ENCODE data around the gene APOBEC3H. TPM values are rescaled to one million over a fixed set of nuclear protein-coding genes. Genes with fewer than 3 reads are reported as not detected.

The APOBEC3H gene
- total and polyA plus RNA-seq, 2 donors (not counting 3 experiments of a cell fraction or from before 2014, with no cell fraction given) = not detected

DNA sequence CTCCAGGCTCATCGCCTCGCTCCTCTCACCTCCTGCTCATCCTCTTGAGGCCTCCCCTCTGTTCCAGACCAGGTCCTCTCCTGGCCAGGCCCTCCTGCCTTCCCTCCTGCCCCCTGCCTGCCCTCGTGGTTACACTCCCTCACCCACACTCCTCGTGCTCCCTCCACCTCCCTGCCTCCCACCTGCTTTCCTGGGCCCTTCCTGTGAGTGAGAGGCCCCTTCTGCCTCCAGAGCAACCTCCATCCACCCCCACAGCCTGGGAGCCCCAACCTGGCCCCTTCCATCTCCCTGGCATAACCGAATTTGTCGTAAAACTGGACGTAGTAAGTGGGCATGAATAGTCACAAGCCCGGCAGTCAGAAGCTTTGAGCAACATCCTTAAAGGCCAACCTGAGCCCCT is 15.4 kb upstream of the APOBEC3H start:
- ChIA-PET CTCF (interaction anchor here (1.9 kb wide), 1 partner anchor 313 kb away, joined by 4 read pairs; no protein-coding TSS in a partner anchor), POLR2A (no interaction called here)
- BruUV-seq (replicated peaks) = no TSS peak
- dilution Hi-C loops (cut with MboI; ENCODE audit: extremely low pct_ligation_motif_present, low sequenced_read_pairs) = no loop called here
- H3K9me3 ChIP-seq (replicated peaks; ENCODE audit: control insufficient read depth, insufficient read depth, low read length) = no peaks in the 10 kb centered on the region
- intact Hi-C loops (cut with micrococcal nuclease) = no loop called here
- no peak overlapping the region for H3K9ac ChIP-seq (replicated peaks; ENCODE audit: extremely low read depth, insufficient read depth, low read length)
- H4K20me1 ChIP-seq (replicated peaks; ENCODE audit: control insufficient read depth, extremely low read depth, insufficient read depth, low read length) = no peaks in the 10 kb centered on the region
- no peak overlapping the region for H2AFZ ChIP-seq (ENCODE audit: low read depth, low read length)
- no peaks in the 10 kb centered on the region for H3K36me3 ChIP-seq (ENCODE audit: control insufficient read depth in 2 of 2, extremely low read depth in 1 of 2, insufficient read depth in 2 of 2, low read length in 2 of 2)
- H3K27ac ChIP-seq (ENCODE audit: insufficient read depth, low read depth, low read length) = no peak overlapping the region
- FAIRE-seq (no peak), DNase-seq (ENCODE audit: low read depth, low spot score) (no peak)
- H3K79me2 ChIP-seq (ENCODE audit: control insufficient read depth, insufficient read depth, low read length) = no peaks in the 10 kb centered on the region
- no peaks in the 10 kb centered on the region for H3K9me1 ChIP-seq (replicated peaks; ENCODE audit: control insufficient read depth, extremely low read depth, insufficient read depth, low read length)
- no peaks in the 10 kb centered on the region for H3K27me3 ChIP-seq (ENCODE audit: control insufficient read depth in 2 of 2, insufficient read depth in 2 of 2, low read length in 2 of 2)
- H3K4me1 ChIP-seq (ENCODE audit: control insufficient read depth, extremely low read depth, insufficient read depth, low read length) = no peaks in the 10 kb centered on the region
- no peak overlapping the region for H3K4me3 ChIP-seq (replicated peaks in 1 of 3; ENCODE audit: insufficient read depth in 1 of 3, low read depth in 1 of 3, low read length in 3 of 3)
- TF ChIP-seq JUN (IDR thresholded peaks at IDR 0.05; ENCODE audit: borderline replicate concordance, insufficient read depth, insufficient read length, low read depth) (no peak), EZH2 (IDR thresholded peaks at IDR 0.05; ENCODE audit: borderline replicate concordance, low read depth, low read length, severe bottlenecking) (no peak), FOS (IDR thresholded peaks at IDR 0.05; ENCODE audit: borderline replicate concordance, insufficient read depth, low read length) (no peak), CTCF (IDR thresholded peaks at IDR 0.05; ENCODE audit: extremely low read depth in 1 of 2, insufficient read depth in 1 of 2, low read depth in 1 of 2, low read length in 2 of 2) (no peak), GATA2 (IDR thresholded peaks at IDR 0.05; ENCODE audit: insufficient read depth, insufficient read length, low read depth, low read length) (no peak), MYC (IDR thresholded peaks at IDR 0.05; ENCODE audit: low read depth, low read length) (no peak), POLR2A (IDR thresholded peaks at IDR 0.05; ENCODE audit: low read depth, low read length) (no peak), POLR2AphosphoS5 (IDR thresholded peaks at IDR 0.05; ENCODE audit: insufficient read depth, low read depth, low read length) (no peak)
- TF ChIP-seq, protein P1, sequence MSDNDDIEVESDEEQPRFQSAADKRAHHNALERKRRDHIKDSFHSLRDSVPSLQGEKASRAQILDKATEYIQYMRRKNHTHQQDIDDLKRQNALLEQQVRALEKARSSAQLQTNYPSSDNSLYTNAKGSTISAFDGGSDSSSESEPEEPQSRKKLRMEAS (IDR thresholded peaks at IDR 0.05; ENCODE audit: insufficient read depth, insufficient read length) = no peak
- no peak overlapping the region for H3K4me2 ChIP-seq (ENCODE audit: insufficient read depth, low read length)
